Endothelial cell of umbilical vein (primary cell): Measurements from ENCODE around the gene P2RX2.

Experiments used
- CTCF ChIP-seq, 2 donors: IDR thresholded peaks; 1 replicate in 1 of 2; 2 replicates in 1 of 2; pipeline ENCODE4 v1.5.1; 2011; ENCODE audit warnings: low read length in 2 of 2, mild to moderate bottlenecking in 2 of 2, moderate library complexity in 2 of 2, control low read depth in 1 of 2, inconsistent platforms in 1 of 2, low read depth in 1 of 2; ENCODE audit not compliant: insufficient read depth in 1 of 2; ENCODE audit errors: extremely low read depth in 1 of 2
- EZH2 ChIP-seq: IDR thresholded peaks from 2 replicates; pipeline ENCODE4 v1.6.1; 2012; ENCODE audit warnings: borderline replicate concordance, low read depth, mild to moderate bottlenecking, moderate library complexity, low read length, inconsistent platforms; ENCODE audit not compliant: severe bottlenecking
- FOS ChIP-seq: IDR thresholded peaks from 2 replicates; pipeline ENCODE4 v1.6.1; 2011; ENCODE audit warnings: mild to moderate bottlenecking, low read length, moderate library complexity, borderline replicate concordance; ENCODE audit not compliant: insufficient read depth
- MYC ChIP-seq: IDR thresholded peaks from one replicate; pipeline ENCODE4 v1.6.1; 2011; ENCODE audit warnings: mild to moderate bottlenecking, low read depth, low read length
- POLR2A ChIP-seq: IDR thresholded peaks from 2 replicates; pipeline ENCODE4 v1.6.1; 2012; ENCODE audit warnings: low read depth, mild to moderate bottlenecking, control low read depth, low read length

GRCh38 chr12:132587781-132588180 is 30.8 kb upstream of the P2RX2 start:
- no peak for TF ChIP-seq POLR2A
- no peak for TF ChIP-seq CTCF (IDR thresholded peaks at IDR 0.05; ENCODE audit: extremely low read depth in 1 of 2, insufficient read depth in 1 of 2, low read depth in 1 of 2, low read length in 2 of 2)
- TF ChIP-seq EZH2: no peak
- no peak for TF ChIP-seq FOS
- no peak for TF ChIP-seq MYC
